ENCODE data around the gene FOXO1.
A peak's percentile ranks its signal among the peaks of the same experiment; 100 is the strongest.

Gene FOXO1

DNA sequence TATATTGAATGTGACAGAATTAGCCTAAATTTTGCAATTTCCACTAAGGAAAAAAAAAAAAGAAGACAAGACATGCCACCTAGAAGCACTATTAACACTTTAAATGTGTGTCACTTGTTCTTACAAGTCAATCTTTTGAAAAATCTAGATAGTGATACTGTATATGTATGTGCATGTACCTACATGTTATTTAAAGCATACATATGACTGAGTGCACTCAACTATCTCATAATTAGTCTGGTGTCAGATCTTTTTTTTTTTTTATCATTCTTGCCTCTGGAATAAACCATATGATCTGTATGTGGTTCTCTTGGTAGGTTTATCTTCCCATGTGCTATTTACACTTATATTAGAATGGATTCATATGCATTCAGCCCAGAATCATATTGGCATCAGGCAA, 62.3 kb downstream of the FOXO1 start:
- no peak for DNase-seq

DNA sequence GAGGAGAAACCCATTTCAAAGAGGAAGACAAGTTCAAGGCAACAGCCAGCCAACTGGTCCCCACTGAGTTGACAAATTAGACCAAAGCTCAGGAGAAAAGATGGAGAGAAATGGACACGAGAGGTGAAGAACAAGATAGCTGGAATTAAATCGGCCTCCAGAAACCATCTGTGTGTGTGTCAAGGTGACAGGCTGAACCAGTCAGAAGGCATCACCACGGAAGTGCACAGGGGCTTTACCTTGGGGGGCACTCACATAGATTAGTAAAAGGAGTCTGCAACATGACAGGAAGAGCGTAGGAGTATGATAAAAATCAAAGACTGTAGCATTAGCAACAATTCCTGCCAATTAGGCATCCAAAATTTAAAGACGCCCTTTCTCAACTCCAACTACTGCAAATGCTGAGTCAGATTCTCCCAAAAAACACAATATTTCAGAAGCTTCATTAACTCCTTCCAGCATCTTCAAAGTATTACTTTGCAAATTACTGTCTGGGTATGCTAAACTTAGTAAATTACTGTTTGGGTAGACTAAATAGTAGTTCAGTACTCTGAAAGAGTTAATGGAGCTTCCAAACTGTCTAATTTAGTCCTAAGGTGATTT, 66.2 kb downstream of the FOXO1 start:
- DNase-seq, result no peak

DNA sequence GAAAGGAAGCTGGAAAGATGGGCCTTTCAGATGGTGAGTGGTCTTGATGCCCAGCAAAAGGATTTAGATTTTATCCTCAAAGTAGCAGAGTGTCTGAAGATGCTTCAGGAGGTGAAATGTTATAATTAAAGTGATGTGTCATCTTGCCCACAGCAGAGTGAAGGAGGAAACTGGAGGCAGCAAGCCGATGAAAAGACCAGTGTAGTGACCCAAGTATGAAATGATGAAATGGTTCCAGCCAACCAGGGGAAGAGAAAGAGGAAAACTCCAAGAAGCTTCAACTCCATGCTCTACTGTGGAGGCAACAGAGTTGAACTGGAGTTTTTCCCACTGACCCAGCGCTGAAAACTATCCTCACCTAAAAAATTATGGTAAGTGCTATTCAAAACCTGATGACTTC, 66.7 kb downstream of the FOXO1 start:
- no peak for DNase-seq

DNA sequence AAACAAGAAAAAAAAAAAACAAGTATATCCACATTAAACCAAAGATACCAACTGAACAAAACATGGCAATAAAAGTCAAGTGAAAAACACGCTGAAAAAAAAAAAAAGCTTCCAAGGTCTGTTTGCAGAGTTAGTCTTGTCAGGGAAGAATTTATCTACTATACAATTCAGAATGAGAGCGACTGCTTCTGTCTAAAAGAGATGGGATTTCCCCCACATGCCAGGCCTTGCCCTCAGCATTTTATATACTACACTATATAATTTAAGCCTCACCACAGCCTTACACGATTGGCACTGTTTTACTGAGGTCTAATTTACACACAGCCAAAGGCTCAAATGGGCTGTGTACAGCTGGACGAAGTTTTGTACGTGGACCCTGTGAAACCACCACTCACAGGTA, 67.3 kb downstream of the FOXO1 start:
- DNase-seq, result no peak

DNA sequence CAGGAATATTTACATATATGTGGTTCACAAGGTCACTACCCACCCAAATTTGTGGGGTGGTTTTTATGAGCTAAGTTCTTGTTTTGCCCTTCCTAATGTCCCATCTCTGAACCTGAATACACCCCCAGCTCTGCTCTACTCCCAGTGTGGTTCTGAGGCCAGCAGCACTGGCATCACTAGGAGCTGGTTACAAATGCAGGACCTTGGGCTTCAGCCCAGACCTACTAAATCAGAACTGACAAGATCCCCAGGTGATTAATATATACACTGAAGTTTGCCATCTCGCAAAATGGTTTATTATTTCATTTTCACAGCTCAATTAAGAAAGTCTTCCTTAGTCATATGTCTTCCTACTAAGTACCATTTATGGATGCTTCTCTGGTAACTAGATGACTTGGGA, 67.9 kb downstream of the FOXO1 start:
- peak; percentile 53 for DNase-seq

DNA sequence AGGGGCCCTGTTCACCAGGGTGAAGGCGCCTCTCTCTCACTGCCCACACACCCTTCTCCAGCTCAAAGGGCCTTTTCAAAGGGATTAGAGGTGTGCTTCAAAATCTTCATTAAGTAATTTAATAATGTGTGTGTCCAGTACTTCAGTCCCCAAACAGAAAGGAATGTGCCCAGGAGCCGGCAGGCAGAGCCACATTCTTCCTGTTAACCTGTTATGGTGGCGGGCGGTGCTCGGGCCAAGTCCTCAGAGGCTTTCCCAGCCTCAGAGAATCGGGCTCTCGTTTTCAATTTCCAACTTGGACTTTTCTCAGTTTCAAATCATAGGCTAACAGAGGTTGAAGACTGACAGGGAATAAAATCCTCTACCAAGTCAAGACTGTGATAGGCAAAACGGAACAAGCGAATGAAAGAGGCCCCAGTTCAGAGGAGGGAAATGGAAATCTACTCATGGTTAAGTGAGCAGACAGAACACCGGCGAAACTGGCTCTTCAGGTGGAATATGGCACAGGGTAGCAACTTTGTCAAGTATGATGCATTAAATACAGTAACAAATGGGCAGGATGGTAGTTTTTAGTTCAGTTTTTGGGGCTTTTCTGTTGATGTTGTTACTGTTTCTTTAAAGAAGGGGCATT, 68.6 kb downstream of the FOXO1 start:
- no peak for DNase-seq

DNA sequence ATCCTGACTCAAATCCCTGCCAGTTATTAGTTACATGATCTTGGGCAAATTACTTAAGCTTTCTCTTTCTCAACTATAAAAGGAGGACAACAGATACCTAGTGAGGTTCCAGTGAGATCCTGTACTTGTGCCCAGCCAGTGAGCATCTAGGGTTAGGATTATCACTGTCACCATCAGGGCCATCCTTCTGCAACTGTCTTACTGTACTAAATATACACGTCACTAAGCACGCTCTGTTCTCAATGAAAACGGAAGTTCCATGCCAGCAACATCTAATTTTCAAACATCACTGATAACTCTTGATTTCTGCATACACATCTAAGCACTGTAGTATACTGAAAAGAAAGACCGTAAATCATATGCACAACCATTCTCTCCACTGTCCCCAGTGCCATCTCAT, 70.0 kb downstream of the FOXO1 start:
- no peak for DNase-seq

DNA sequence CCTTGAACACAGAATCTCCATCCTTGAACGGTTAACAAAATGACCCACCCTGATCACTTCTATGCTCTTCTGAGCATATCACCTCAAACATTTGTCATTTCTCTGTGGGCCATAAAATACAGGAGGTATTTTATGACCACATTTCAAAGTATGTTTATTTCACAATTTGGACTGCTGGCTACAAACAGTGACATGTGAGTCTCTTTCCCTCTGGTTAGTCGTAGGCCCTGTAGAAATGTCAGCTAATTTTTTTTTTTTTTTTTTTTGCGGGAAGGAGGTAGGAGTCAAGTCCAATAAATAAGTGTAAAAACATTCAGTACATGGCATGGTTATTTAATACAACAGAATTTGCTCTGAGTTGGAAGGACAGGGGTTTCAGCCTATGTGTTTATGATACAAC, 70.7 kb downstream of the FOXO1 start:
- no peak for DNase-seq

DNA sequence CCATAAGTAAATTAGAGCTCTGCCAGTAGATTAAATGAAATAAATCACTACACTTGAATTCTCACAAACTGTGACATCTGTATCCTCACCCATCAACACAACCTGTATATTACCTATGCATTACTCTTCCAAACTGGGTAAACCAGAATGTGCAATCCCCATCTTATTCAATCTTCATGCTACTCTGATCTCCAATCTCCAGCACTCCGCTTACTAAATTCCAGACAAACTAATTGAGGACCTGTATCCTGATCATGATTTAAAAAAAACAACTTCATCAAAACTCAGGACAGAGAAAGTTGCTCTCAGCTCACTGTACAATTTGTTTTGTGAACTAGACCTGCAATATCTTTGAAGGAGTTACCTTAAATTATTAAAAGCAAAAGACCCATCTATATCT, 74.4 kb downstream of the FOXO1 start:
- DNase-seq, result no peak

DNA sequence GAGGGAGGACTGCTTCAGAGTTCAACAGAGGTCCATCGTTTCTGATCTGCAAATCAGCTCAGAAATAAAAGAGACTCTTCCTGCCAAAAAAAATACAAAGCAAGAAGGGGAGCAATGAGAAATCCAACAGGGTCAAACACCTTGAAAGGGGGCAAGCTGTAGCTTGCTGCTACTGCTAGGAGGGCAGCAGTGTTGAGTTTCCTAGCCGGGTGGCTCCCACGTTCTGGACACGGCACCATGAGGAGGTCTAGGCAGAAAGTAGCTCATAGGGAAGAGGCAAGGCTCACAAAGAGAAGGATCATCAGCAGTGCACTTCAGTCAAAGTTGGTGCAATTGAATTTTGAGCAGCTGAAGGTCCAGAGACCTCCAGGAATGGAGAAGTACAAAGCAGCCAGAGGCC, 75.3 kb downstream of the FOXO1 start:
- no peak for DNase-seq

DNA sequence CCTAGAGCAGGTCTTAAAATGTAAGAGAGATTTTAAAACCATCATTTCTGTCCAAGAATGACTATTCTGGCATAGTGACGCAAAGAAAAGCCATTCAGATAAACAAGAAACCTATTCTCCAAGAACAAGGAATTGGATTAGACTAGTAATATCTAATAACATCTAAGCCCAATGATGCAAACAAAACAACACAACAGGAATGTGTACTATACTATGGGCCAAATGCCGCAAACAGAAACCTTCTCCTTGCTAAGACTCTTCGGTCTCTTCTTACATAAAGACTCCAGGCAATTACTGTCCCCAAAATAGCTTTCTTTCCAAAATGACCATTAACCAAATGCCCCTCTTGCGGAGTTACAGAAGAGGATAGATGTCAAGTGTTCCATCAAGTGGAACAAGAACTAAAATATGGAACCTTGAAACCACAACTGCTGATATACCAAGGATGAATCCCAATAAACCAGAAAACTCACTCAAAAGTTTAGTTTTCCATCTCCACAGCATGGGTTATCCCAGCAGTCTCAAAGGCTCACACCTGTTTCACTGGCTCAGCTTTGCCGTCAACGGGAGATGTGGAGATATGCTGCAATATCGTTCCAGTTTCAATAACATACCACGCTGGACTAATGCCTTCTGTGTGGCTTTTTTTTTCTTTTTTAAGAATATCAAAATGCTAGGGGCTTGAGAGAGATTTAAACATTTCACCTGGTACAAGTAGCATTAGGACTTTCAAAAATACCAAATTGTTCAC, 76.2 kb downstream of the FOXO1 start:
- no peak for DNase-seq

DNA sequence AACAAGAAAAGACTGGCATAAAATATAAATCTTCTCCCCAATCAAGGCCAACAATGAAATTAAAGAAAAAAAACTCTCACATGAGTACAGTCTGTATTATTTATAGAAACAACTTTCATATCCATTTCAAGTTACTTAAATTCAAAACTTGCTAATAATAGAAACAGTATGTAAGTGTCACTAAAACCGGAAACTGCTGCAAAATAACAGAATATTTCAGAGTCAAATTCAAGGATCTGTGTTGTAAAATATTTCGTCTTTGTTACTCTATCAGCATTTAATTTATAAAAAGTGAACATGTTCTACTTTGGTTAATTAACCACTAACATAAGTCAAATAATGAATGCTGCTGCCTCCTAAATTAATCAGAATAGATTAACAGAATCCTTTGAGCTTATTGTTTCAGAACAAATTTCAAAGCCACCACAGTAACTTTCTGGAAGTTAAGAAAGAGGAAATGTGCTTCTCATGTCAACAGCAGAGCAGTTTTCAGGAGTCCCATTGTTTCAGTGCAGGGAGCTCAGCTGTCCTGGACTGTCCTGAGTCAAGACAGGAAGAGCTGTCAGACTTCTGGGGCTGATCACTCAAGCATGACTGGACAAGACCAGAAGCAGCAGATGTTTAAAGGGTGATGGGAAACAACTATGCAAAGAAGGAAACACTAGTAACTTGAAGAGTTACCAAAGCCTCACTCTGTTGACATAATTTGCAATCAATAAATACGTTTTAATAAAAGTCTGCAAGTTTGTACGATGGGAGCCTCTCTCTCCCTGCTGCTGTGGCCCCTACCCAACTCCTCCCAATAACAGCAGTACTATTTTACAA, 76.9 kb downstream of the FOXO1 start:
- peak; percentile 44 for DNase-seq

DNA sequence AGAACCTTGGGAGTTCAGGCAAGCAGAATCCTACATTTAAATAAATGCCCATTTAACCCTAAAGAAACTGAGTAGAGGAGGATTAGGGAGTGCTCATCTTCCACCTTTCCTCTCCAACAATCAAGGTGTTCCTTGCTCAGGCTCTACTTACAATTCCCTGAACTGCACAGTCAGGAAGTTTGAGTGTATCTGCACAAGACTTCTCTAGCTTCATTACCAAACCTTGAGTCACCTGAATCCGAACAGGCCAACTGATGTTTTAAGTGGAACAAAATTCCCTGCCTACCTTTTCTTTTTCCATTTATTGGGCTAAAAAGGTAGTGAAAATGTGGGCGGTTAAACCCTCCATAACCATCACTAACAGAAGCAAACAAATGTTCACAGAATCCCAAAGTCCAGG, 78.3 kb downstream of the FOXO1 start:
- no peak for DNase-seq

DNA sequence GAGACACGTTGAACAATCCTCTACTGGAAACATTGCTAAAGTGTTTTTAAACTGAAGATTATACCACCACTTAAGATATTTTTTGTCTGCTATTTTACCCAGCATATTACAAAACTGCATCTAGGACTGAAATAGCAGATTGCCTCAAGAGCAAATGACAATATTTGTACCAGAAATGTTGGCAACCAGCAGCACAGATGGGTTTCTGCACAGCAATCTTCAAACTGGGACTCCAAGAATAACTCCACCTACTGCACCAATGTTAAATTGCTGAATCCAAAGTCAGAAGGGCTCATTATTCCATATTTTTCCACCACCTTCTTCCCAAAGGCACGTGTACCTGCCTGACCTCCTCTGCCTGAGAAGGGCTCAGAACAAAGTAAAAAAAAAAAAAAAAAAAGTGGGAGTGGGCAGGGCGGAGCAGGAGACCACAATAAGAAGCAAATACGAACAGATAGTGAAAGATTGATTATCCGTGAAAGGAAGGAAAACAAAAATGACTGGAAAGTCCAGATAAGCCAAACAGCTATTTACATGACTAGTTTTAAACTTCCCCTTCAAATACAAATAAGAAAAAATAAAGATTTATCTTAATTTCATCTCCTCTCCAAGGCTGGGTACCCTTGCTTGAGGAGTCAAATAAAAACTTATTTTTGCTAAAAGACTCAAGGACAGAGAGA, 79.4 kb downstream of the FOXO1 start:
- DNase-seq, result peak; percentile 17

DNA sequence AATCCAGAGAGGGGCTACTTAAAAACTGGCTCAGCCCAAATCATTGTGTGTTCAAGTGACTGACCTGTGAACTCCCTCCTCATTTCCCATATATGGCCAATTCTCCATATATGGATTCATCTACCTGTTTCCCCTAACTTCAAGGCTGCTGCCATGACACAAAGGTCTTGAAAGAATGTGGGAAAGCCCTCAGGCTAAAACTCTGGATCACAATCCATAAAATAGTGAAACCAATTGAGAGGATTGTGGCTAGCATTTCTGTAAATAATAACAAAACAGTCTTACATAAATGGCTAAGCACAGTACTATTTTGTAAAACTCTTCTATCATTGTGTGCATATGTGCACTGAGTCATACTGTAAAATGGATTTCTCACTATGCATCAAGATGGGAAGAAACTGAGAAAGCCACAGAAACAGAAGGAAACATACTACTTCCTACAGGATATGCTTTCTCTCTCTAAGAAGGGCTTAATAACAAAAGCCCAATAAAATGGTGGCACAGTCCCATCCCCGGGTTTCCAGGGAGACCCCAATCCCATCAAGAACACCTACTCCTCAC, 80.5 kb downstream of the FOXO1 start:
- no peak for DNase-seq

DNA sequence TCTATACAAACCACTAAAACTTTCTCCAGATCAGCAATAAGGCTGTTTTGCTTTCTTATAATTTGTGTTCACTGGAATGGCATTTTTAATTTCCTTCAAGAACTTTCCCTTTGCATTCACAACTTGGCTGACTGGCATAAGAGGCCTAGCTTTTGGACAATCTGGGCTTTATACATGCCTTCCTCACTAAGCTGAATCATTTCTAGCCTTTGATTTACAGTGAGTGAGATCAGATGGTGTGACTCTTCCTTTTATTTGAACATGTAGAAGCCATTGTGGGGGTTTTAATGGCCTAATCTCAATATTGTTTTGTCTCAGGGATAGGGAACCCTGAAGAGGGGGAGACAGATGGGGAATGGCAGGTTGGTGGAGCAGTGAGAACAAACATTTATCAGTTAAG, 82.7 kb downstream of the FOXO1 start:
- no peak for DNase-seq

DNA sequence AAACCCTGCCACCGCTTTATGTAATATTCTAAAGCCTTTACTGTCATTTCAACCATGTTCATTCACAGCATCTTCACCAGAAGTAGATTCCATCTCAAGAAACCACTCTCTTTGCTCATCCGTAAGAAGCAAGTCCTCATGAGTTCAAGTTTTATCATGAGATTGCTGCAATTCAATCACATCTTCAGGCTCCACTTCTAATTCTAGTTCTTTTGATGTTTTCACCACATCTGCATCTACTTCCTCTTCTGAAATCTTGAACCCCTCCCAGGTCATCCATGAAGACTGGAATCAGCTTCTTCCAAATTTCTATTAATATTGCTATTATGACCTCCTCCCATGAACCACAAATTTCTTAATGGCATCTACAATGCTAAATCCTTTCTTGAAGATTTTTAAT, 83.9 kb downstream of the FOXO1 start:
- DNase-seq, result no peak

DNA sequence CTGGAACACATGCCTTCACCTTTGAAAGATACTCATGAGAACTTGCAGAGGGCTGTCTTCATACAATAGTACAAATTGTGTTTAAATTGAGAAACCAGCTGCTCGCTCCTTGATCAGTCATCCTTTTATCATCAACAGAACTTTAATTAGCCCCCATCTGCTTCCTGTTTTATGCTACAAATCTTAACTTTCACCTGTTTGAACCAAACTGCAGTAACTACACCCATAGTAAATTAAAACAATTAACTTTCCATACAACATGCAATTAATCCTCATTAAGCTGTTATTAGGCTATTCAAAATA, 85.2 kb downstream of the FOXO1 start:
- DNase-seq, result no peak

DNA sequence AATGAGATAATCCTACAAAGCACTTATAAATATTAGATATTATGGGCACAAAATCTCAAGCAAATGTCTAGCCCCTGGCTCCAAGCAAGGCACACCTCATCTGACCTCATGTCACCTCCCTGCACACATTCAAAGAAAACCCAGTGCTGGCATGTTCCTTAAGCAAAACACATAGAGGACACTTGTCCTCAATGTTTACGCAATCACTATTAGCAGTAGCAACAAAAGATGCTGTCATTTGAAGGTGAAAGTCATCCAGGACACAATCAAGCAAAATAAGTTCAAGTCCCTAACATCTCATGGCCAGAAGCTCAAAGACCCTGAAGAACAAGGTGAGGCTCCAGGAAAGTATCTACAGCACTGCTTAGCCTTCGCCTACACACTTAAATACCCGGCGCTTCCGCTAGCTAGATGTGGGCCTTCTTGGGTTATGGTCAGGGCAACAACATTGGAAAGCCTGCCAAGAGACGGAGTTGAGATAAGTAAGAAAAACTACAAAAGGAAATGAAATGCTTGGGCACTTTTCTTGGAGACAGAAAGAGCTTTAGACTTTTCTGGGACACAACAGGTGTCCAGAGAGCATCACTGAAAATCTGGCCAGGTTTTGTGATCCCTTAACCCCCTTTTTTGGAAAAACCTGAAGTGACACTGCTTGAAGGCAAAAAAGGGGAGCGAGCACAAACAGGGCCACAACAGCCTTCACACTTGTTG, 85.7 kb downstream of the FOXO1 start:
- DNase-seq, result no peak

DNA sequence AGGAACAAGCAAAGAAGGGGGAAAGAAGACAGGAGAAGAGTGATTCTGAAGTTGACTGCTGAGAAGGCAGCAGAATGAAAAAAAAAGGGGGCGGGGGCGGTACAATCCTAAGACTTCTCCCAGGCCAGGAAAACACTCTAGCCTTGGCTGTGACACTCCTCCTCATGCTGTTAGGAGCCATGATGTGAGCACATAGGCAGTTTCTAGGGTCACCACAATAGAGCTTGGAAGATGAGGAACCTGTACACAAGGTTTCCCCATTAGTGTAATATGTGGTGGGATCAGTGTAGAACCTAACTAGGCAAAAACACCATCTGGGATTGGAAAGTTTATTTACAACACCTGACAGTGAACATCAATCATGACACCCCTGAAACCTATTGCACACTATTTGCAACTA, 86.9 kb downstream of the FOXO1 start:
- no peak for DNase-seq

DNA sequence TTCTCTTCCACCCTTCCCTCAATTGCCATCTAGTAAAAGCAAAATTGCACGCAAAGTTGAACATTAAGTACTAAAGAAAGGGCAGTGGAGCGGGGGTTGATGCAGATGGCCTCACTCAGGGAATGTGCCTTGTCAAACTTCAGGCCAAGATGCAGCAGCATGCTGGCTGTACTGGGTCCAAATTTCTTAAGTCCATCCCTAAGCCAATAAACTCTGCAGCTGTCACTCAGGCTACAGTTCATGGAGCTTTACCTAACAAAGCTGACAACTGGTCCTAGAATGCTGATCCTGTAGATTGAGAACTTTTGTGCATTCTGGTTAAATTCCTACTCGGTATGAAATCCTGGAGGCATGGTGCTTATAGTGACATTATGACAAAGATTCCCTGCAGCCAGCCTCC, 88.4 kb downstream of the FOXO1 start:
- DNase-seq, result peak; percentile 54

DNA sequence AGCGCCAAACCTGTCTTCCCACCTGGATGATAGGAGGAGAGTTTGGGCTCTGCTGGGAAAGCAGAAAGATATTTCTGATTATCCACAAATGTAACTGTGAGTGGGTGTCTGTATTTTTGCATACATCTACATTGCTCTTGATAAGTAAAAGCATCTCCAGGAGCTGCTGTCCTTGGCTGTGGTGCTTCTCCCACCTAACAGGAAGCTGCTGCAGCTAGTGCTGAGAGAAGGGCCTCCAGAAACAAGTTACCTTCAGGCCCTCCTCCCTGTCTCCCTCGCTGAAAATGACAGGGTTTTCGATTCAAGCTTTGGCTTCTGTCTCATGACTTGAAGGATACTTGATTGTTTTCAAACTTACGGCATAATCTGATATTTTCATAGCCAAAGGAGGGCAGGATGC, 90.1 kb downstream of the FOXO1 start:
- no peak for DNase-seq
